ENCODE data around the gene EFNB3.

- TF ChIP-seq CTCF (IDR thresholded peaks at IDR 0.05) = no peak
- TF ChIP-seq POLR2A (IDR thresholded peaks at IDR 0.05) = no peak
Observed at GRCh38 chr17:7747635-7748071, 42.7 kb downstream of the EFNB3 start.
